Type B pancreatic cell (in vitro differentiated cells): ENCODE measurements around the gene CABP2. TPM values are rescaled to one million over a fixed set of nuclear protein-coding genes. Genes with fewer than 3 reads are reported as not detected.
"Not testable (repeated sequence)": the region's sequence is repeated elsewhere in the genome, so short reads cannot be mapped to it uniquely, and the experiment has no call there.

Experiments
- DNase-seq: peaks from one replicate; pipeline ENCODE4 v3.0.0; 2021; ENCODE audit warnings: mixed read lengths; ENCODE audit not compliant: unreplicated experiment; ENCODE audit errors: extremely low spot score
- H3K27ac Mint-ChIP-seq: 2 replicates; pipeline ENCODE4 v1.8.0; 2021; ENCODE audit warnings: mild to moderate bottlenecking, mixed read lengths
- H3K27me3 Mint-ChIP-seq: 2 replicates; pipeline ENCODE4 v1.8.0; 2021; ENCODE audit warnings: mixed read lengths
- H3K36me3 Mint-ChIP-seq: 2 replicates; pipeline ENCODE4 v1.8.0; 2021; ENCODE audit warnings: mixed read lengths
- H3K4me1 Mint-ChIP-seq: one replicate; pipeline ENCODE4 v1.8.0; 2021; ENCODE audit warnings: mixed read lengths; ENCODE audit not compliant: unreplicated experiment
- H3K4me3 Mint-ChIP-seq: 2 replicates; pipeline ENCODE4 v1.8.0; 2021; ENCODE audit warnings: mild to moderate bottlenecking, mixed read lengths
- H3K9me3 Mint-ChIP-seq: 2 replicates; pipeline ENCODE4 v1.8.0; 2021; ENCODE audit warnings: mixed read lengths
- total RNA-seq: library from RNA; stranded (reverse); gene quantifications from 2 replicates; pipeline ENCODE4 v1.2.1, GENCODE V29; 2021; ENCODE audit warnings: low replicate concordance
- TF ChIP-seq, protein P1 (sequence below): fragments of 200-600 bp; sonication (generic); conservative IDR thresholded peaks from 2 replicates; pipeline ENCODE4 v1.5.0; 2021; ENCODE audit warnings: antibody characterized with exemption, mild to moderate bottlenecking

CABP2 gene
- total RNA-seq, 1 donor from 2014 or later = not detected

DNA sequence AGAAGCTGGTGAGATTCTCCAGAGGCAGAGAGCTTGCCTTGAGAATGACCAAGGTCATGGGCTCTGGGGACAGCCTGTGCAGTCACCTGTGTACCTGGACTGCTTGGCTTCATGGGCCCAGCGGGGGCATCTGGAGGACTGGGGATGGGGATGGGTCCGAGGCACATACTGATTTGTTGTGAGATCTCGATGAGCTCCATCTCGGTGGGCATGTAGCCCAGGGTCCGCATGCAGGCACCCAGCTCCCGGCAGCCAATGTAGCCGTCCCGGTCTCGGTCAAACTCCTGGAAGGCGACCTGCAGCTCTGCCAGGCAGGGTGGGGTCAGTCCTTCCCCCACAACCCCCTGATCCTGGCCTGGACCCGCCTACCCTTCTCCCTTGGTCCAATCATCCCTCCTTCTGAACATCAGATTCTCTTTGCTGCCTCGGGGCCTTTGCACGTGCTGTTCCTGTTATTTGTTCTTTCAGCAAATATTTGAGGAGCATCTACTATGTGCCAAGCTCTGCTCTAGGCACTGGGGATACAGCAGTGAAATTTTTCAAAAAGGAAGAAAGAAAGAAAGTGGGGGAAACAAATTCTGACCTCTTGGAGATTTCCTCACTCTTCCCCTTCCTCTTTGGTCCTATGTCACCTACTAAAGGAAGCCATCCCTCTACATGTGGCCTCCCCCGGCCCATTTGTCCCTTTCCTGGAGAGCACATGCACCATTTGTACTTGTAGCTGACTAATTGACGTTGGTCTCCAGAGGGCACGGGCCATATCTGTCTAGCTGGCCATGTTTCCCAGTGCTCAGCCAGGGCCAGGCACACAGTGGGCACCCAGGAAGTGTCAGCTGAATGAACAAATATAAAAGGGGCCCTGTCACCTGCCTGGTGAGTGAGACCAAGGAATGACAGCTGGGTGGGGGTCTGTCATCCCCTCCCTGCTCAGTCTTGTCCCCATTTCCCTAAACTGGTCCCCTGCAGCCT, 2.1 kb downstream of the CABP2 start:
- TF ChIP-seq, protein P1, sequence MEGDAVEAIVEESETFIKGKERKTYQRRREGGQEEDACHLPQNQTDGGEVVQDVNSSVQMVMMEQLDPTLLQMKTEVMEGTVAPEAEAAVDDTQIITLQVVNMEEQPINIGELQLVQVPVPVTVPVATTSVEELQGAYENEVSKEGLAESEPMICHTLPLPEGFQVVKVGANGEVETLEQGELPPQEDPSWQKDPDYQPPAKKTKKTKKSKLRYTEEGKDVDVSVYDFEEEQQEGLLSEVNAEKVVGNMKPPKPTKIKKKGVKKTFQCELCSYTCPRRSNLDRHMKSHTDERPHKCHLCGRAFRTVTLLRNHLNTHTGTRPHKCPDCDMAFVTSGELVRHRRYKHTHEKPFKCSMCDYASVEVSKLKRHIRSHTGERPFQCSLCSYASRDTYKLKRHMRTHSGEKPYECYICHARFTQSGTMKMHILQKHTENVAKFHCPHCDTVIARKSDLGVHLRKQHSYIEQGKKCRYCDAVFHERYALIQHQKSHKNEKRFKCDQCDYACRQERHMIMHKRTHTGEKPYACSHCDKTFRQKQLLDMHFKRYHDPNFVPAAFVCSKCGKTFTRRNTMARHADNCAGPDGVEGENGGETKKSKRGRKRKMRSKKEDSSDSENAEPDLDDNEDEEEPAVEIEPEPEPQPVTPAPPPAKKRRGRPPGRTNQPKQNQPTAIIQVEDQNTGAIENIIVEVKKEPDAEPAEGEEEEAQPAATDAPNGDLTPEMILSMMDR = no peak
- H3K4me1 Mint-ChIP-seq = no peaks in the 10 kb centered on the region
- H3K9me3 Mint-ChIP-seq = no peaks in the 10 kb centered on the region
- no peak overlapping the region for H3K27ac Mint-ChIP-seq
- H3K36me3 Mint-ChIP-seq = no peaks in the 10 kb centered on the region
- H3K4me3 Mint-ChIP-seq = no peak overlapping the region
- DNase-seq = no peak
- H3K27me3 Mint-ChIP-seq = peaks cover 9% of the 10 kb centered on the region

DNA sequence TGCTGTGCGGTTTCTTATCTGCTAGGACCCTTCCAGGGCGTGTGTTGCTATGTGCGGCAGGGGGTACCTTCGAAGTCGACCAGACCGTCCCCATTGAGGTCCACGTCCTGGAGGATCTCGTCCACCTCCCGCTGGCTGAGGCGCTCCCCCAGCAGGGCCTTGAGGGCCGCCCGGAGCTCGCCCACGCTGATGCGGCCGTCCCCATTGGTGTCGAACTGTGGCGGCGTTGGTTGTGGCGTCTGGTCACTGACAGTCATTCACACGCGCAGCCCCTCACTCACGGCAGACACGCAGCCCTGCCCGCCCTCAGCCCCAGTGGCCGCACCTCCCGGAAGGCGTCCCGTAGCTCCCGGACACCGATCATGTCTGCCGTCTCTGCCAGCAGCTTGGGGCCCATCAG, 3.5 kb downstream of the CABP2 start:
- H3K9me3 Mint-ChIP-seq = no peaks in the 10 kb centered on the region
- DNase-seq = no peak
- H3K4me3 Mint-ChIP-seq = no peak overlapping the region
- peaks cover 17% of the 10 kb centered on the region for H3K27me3 Mint-ChIP-seq
- no peaks in the 10 kb centered on the region for H3K36me3 Mint-ChIP-seq
- TF ChIP-seq, protein P1 = no peak
- H3K27ac Mint-ChIP-seq = no peak overlapping the region
- H3K4me1 Mint-ChIP-seq = no peaks in the 10 kb centered on the region

DNA sequence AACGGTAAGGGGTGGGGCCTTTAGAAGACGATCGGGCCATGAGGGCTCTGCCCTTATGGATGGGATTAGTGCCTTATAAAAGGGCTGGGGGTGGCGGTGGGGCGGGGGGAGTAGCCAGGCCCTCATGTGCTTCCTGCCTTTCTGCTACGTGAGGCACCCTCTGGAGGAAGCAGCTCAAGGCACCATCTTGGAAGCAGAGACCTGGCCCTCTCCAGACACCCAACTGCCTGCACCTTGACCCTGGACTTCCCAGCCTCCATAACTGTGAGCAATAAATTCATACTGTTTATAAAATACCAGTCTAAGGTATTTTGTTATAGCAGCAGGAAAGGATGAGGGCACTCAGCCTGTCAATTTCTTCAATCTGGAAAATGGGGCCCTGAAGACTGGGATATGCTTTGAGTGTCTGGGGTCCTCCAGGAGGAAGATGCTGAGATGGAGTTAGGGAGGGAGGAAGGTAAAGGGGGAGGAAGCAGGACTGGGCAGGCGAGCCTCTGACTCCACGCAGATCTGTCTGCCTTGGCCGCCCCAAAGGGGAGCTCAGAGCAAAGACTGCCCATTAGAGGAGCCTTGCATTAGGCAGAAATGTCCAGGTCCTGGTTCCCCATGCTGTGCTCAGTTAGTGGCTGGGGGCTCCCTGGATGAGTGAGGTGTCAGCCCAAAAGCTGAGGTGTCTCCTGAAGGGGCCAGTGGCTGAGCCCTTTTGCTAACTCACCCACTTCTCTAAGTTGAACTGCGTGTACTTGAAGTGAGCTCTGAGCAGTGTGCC, 5.3 kb downstream of the CABP2 start:
- no peaks in the 10 kb centered on the region for H3K4me1 Mint-ChIP-seq
- no peaks in the 10 kb centered on the region for H3K9me3 Mint-ChIP-seq
- TF ChIP-seq, protein P1 = no peak

DNA sequence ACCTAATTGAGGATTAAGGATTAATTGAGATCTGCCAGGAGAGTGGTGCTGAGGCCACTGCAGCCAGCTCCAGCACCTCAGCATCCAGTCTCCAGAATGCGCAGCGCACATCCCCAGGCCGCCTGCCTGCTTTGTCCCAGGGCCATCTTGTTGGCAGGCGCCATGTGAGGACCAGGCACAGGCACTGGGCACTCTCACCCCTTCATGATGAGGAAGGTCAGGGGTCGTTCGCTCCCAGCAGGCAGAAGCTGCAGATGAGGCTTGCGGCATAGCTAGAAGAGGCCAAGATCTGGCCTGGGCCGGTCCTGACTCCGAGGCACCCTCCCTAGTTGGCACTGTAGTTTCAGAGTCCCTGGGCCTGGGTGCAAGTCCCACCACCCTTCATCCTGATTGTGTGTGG, 6.4 kb downstream of the CABP2 start:
- no peaks in the 10 kb centered on the region for H3K36me3 Mint-ChIP-seq

More for the DNA sequence above, 5.3 kb downstream of the CABP2 start:
- no peak for DNase-seq
- no peak overlapping the region for H3K4me3 Mint-ChIP-seq
- peaks cover 26% of the 10 kb centered on the region for H3K27me3 Mint-ChIP-seq
- H3K36me3 Mint-ChIP-seq = no peaks in the 10 kb centered on the region
- H3K27ac Mint-ChIP-seq = no peak overlapping the region

DNA sequence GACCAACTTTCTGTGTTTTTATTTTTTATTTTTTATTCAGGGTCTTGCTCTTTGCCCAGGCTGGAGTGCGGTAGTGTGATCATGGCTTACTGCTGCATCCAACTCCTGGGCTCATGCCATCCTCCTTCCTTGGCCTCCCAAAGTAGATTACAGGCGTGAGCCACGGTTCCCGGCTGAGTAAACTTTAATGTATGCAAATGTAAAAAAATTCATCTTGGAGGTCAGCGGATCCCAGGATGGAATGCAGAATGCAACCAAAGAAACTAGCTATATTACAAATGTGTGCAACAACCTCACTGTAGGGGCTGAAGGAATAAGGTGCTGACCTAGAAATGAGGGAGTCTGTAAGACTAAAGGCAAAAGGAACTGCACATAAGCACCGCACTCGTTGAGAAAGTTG, 9.1 kb downstream of the CABP2 start:
- DNase-seq = no peak
- Mint-ChIP-seq H3K27ac (no peak overlapping the region), H3K36me3 (no peaks in the 10 kb centered on the region), H3K9me3 (no peaks in the 10 kb centered on the region), H3K27me3 (peaks cover 43% of the 10 kb centered on the region), H3K4me1 (peaks cover 2% of the 10 kb centered on the region), H3K4me3 (no peak overlapping the region)
- TF ChIP-seq, protein P1 = no peak

More for the DNA sequence above, 6.4 kb downstream of the CABP2 start:
- no peak for DNase-seq
- H3K27ac Mint-ChIP-seq = no peak overlapping the region
- H3K27me3 Mint-ChIP-seq = peaks cover 28% of the 10 kb centered on the region
- no peaks in the 10 kb centered on the region for H3K4me1 Mint-ChIP-seq
- no peak overlapping the region for H3K4me3 Mint-ChIP-seq
- TF ChIP-seq, protein P1 = no peak
- H3K9me3 Mint-ChIP-seq = no peaks in the 10 kb centered on the region

DNA sequence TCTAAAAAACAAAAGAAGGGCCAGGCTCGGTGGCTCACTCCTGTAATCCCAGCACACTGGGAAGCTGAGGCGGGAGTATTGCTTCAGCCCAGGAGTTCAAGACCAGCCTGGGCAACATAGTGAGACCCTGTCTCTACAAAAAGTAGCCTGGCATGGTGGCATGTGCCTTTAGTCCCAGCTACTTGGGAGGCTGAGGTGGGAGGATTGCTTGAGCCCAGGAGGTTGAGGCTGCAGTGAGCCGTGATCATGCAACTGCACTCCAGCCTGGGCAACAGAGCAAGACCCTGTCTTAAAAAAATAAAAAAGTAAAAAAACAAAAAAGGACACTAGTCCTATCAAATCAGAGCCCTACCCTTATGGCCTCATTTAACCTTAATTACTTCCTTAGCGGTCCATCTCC, 11.7 kb downstream of the CABP2 start:
- H3K9me3 Mint-ChIP-seq, H3K27ac Mint-ChIP-seq, H3K4me3 Mint-ChIP-seq, H3K36me3 Mint-ChIP-seq, DNase-seq: not testable (repeated sequence)
- Mint-ChIP-seq H3K4me1 (peaks cover 13% of the 10 kb centered on the region), H3K27me3 (peaks cover 37% of the 10 kb centered on the region)
